Measurements from ENCODE around the gene GCNT1. TPM values are rescaled to one million over a fixed set of nuclear protein-coding genes. Genes with fewer than 3 reads are reported as not detected.

Gene GCNT1
- polyA plus RNA-seq, 3 donors = 4.3 to 4.9 (median 4.8) TPM

Other genes starting within 250 kb of the GCNT1 start
- 10 to 100 TPM; 26.1 to 32.9 (median 27.9) TPM for gene RFK, start 64.8 kb upstream of the GCNT1 start, polyA plus RNA-seq (ENCODE audit: insufficient read length in 3 of 3)